VCaP (cell line): Measurements from ENCODE around the gene PRR20G.

Experiments used
- H3K27ac ChIP-seq: fragments of 450-650 bp; 2 replicates; pipeline ENCODE4 v1.5.1; 2017
- TF ChIP-seq, protein P1 (sequence below): fragments of 450-650 bp; conservative IDR thresholded peaks from 2 replicates; pipeline ENCODE4 v1.5.1; 2017; ENCODE audit warnings: mild to moderate bottlenecking, moderate library complexity

The PRR20G gene

DNA sequence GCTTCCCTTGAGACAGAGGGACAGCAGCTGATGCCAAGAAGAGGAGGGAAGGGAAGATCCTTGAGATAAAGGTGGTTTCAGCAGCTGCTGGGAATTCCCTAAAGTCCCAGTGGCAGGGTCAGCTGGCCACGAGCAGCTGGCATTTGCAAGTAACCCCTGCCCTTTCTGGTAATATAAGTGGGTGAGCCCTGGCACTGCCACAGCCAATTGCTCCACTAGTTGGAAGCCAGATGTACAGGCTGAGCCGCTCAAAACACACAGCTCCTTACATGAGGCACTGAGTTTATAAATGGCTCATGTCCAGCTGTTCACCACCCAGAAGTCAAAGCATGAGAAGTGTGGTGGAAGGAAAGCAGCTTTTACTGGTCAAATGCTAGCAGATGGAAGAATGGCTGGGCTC, 35.4 kb downstream of the PRR20G start:
- TF ChIP-seq, protein P1, sequence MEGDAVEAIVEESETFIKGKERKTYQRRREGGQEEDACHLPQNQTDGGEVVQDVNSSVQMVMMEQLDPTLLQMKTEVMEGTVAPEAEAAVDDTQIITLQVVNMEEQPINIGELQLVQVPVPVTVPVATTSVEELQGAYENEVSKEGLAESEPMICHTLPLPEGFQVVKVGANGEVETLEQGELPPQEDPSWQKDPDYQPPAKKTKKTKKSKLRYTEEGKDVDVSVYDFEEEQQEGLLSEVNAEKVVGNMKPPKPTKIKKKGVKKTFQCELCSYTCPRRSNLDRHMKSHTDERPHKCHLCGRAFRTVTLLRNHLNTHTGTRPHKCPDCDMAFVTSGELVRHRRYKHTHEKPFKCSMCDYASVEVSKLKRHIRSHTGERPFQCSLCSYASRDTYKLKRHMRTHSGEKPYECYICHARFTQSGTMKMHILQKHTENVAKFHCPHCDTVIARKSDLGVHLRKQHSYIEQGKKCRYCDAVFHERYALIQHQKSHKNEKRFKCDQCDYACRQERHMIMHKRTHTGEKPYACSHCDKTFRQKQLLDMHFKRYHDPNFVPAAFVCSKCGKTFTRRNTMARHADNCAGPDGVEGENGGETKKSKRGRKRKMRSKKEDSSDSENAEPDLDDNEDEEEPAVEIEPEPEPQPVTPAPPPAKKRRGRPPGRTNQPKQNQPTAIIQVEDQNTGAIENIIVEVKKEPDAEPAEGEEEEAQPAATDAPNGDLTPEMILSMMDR, result no peak
- no peak overlapping the region for H3K27ac ChIP-seq

DNA sequence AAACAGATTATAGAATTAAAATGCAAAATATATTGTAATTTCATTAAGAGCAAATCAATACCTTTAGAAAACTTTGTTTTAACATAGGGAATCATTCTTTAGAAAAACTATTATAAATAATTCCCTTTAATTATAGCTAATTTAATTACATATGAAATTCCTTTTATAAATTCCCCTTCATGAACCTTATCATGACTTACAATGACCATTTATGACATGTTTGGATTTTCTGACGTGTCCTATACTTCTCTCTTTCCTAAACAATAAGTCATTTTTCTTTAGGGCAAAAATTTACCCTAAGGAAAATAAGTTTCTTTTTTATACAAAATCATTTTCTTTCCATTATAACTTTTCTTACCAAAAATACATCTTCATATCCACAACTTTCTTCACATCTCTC, 37.8 kb downstream of the PRR20G start:
- H3K27ac ChIP-seq, result no peak overlapping the region
- TF ChIP-seq, protein P1, result no peak

DNA sequence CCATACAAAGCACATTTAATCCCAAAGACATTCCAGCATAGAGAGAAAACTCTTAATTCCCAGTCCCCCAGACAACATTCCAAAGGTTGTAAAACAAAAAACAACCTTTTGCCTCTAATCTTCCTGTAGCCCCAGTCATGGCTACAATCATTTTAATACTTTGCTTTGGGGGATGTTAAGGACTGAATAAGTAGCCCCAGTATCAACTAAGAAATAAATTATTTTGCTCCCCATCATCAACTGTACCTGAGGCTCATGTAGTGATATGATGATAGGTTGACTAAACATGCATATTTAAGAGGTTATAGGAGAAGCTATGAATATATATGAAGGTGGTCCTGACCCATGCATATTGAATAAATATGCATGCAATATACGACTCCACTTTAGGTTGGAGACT, 40.6 kb downstream of the PRR20G start:
- H3K27ac ChIP-seq, result no peak overlapping the region
- TF ChIP-seq, protein P1, result no peak

DNA sequence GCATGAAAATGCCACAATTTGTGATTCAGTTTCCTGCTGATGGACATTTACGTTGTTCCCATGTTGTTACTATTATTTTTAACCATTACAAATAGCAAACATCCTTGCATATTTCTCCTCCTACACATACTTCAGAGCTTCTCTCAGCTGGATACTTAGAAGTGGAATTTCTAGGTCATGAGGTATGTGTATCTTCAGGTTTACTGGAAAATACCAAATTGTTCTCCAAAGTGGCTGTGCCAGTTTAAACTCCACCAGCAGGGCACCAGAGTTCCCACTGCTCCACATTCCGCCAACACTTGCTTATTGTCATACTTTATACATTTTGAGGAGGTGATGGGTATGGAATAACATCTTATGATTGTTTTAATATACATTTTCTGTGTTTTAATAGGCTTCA, 49.2 kb downstream of the PRR20G start:
- no peak overlapping the region for H3K27ac ChIP-seq
- TF ChIP-seq, protein P1, result no peak; the same call in 1 of the 2 replicates

DNA sequence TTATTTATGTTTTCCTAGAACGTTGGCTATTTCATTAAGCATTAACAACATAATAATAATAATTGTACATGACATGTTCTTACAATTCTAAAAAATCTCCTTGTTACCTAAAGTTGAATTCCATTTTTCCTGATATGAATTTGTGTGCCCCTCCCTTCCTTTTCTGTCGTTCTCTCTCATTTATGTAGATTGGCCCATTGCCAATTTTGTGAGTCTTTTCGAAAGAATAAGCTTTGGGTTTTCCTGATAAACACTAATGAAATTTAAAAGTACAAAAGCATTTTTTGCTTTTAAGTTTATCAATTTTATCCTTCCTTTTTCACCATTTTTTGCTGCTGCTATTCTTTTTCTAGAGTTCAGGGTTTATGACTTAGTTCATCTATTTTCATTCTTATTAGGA, 50.0 kb downstream of the PRR20G start:
- TF ChIP-seq, protein P1, result no peak
- H3K27ac ChIP-seq, result no peak overlapping the region

DNA sequence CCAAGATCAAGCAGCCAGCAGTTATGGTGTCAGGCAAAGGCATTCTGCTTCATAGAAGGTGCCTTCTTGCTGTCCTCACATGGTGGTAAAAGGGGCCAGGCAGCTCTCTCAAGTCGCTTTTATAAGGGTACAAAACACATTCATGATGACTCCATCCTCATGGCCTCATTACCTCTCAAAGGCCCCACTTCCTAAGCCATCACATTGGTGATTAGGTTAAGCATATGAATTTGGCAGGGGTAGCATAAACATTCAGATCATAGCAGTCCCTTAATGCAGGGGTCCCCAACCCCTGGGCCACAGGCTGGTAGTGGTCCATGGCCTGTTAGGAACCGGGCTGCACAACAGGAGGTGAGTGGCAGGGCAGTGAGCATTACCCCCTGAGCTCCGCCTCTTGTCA, 52.1 kb downstream of the PRR20G start:
- H3K27ac ChIP-seq, result no peak overlapping the region

DNA sequence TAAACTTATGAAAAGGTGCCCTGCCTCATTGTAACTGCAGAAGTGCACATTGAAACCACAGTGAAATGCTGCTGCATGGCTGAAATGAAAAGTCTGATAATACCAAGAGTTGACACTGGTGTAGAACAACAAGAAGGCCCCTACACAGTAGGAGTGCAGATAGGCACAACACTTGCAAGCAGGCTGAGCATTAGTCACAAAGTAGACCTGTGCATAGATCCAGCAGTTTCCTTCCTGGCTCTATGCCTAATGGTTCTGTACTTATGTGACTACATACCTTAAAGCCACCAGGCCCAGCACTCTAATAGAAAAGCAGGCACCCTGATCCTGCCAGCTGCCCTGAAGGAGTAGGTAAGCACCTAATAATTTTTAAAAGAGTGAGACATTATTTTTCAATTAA, 53.1 kb downstream of the PRR20G start:
- no peak overlapping the region for H3K27ac ChIP-seq
- TF ChIP-seq, protein P1, result no peak

More for the DNA sequence above, 52.1 kb downstream of the PRR20G start:
- TF ChIP-seq, protein P1, result no peak
